PFSK-1 (cell line): ENCODE data around the gene PIGM.

ENCODE experiments used
- FOXP2 ChIP-seq: optimal IDR thresholded peaks from 2 replicates; pipeline ENCODE3; 2011; ENCODE audit warnings: borderline replicate concordance, control low read depth, inconsistent platforms; ENCODE audit not compliant: insufficient read depth; ENCODE audit errors: extremely low read length, extremely low read depth
- REST ChIP-seq, 2 experiments: IDR thresholded peaks; 2 replicates each; pipeline versions ENCODE4 v1.6.1 to v1.8.0; 2011 to 2012; ENCODE audit warnings: low read depth in 2 of 2, low read length in 2 of 2, control low read depth in 1 of 2, inconsistent platforms in 1 of 2, mild to moderate bottlenecking in 1 of 2, moderate library complexity in 1 of 2; ENCODE audit not compliant: insufficient read depth in 1 of 2
- SIN3A ChIP-seq: IDR thresholded peaks from 2 replicates; pipeline ENCODE4 v1.6.1; 2012; ENCODE audit warnings: mild to moderate bottlenecking, low read length, moderate library complexity, borderline replicate concordance; ENCODE audit not compliant: insufficient read depth
- TAF1 ChIP-seq: IDR thresholded peaks from 2 replicates; pipeline ENCODE4 v1.6.1; 2012; ENCODE audit warnings: low read length, control low read depth, borderline replicate concordance; ENCODE audit not compliant: insufficient read depth

The PIGM gene

GRCh38 chr1:159977364-159978106, 54.3 kb downstream of the PIGM start:
- TF ChIP-seq FOXP2 (no peak), TAF1 (no peak), REST (IDR thresholded peaks at IDR 0.05; ENCODE audit: insufficient read depth in 1 of 2, low read depth in 2 of 2, low read length in 2 of 2) (no peak), SIN3A (no peak)
